ENCODE measurements around the gene SRGAP1. TPM values are rescaled to one million over a fixed set of nuclear protein-coding genes. Genes with fewer than 3 reads are reported as not detected.

SRGAP1 gene
- total RNA-seq, 1 donor: 26.1 TPM

- H2AFZ ChIP-seq (ENCODE audit: low read length): no peak overlapping the region
- no peaks in the 10 kb centered on the region for H4K20me1 ChIP-seq (ENCODE audit: insufficient read depth, low read length)
- peaks cover 39% of the 10 kb centered on the region for H3K4me1 ChIP-seq (ENCODE audit: insufficient read depth, low read length)
- no peak for DNase-seq (ENCODE audit: insufficient read length, low spot score, missing footprints)
- no peak for TF ChIP-seq CTCF (IDR thresholded peaks at IDR 0.05; ENCODE audit: extremely low read depth, low read depth, low read length)
- no peak overlapping the region for H3K4me3 ChIP-seq (ENCODE audit: insufficient read depth, low read length)
- H3K79me2 ChIP-seq (ENCODE audit: insufficient read depth, low read length): peaks cover 79% of the 10 kb centered on the region
- no peaks in the 10 kb centered on the region for H3K27me3 ChIP-seq (ENCODE audit: insufficient read depth, low read length)
- no peaks in the 10 kb centered on the region for H3K9me3 ChIP-seq (ENCODE audit: low read depth, low read length)
- H3K4me2 ChIP-seq (ENCODE audit: insufficient read depth, low read length): no peak overlapping the region
- H3K36me3 ChIP-seq (ENCODE audit: insufficient read depth, low read length): no peaks in the 10 kb centered on the region
- no peak overlapping the region for H3K27ac ChIP-seq (ENCODE audit: low read depth, low read length)
Measured at GRCh38 chr12:63921157-63921556, 76.7 kb downstream of the SRGAP1 start.

- H3K9me3 ChIP-seq (ENCODE audit: low read depth, low read length): no peaks in the 10 kb centered on the region
- no peak overlapping the region for H3K4me3 ChIP-seq (ENCODE audit: insufficient read depth, low read length)
- no peak overlapping the region for H3K27ac ChIP-seq (ENCODE audit: low read depth, low read length)
- no peak for DNase-seq (ENCODE audit: insufficient read length, low spot score, missing footprints)
- TF ChIP-seq CTCF (IDR thresholded peaks at IDR 0.05; ENCODE audit: extremely low read depth, low read depth, low read length): no peak
- no peaks in the 10 kb centered on the region for H3K36me3 ChIP-seq (ENCODE audit: insufficient read depth, low read length)
- H3K27me3 ChIP-seq (ENCODE audit: insufficient read depth, low read length): no peaks in the 10 kb centered on the region
- peaks cover 25% of the 10 kb centered on the region for H3K4me1 ChIP-seq (ENCODE audit: insufficient read depth, low read length)
- peaks cover 81% of the 10 kb centered on the region for H3K79me2 ChIP-seq (ENCODE audit: insufficient read depth, low read length)
- H3K4me2 ChIP-seq (ENCODE audit: insufficient read depth, low read length): no peak overlapping the region
- H4K20me1 ChIP-seq (ENCODE audit: insufficient read depth, low read length): no peaks in the 10 kb centered on the region
- no peak overlapping the region for H2AFZ ChIP-seq (ENCODE audit: low read length)
Measured at GRCh38 chr12:63922474-63922873, 78.0 kb downstream of the SRGAP1 start.

DNA sequence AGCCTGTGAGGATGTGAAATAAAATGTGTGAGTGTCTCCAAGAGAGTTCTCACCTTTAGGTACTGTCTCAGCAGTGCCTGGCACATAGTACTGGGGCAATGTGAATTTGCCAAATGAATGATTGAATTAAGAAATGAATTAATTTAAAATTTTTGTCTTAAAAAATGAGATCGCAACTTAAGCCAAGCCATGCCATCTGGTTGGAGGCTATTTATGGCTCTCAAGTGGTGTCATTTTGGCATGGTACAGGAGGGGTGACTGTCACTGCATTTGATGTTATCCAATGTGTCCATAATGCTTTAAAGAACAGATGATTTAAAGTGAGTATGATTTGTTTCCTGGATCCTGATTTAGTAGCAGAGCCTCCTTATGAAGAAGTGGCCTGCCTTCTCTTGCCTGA is 80.3 kb downstream of the SRGAP1 start:
- TF ChIP-seq CTCF (IDR thresholded peaks at IDR 0.05; ENCODE audit: extremely low read depth, low read depth, low read length): no peak
- no peaks in the 10 kb centered on the region for H3K36me3 ChIP-seq (ENCODE audit: insufficient read depth, low read length)
- H3K4me2 ChIP-seq (ENCODE audit: insufficient read depth, low read length): no peak overlapping the region
- peaks cover 17% of the 10 kb centered on the region for H3K4me1 ChIP-seq (ENCODE audit: insufficient read depth, low read length)
- no peak overlapping the region for H3K4me3 ChIP-seq (ENCODE audit: insufficient read depth, low read length)
- no peak for DNase-seq (ENCODE audit: insufficient read length, low spot score, missing footprints)
- no peak overlapping the region for H2AFZ ChIP-seq (ENCODE audit: low read length)
- no peaks in the 10 kb centered on the region for H3K27me3 ChIP-seq (ENCODE audit: insufficient read depth, low read length)
- no peaks in the 10 kb centered on the region for H4K20me1 ChIP-seq (ENCODE audit: insufficient read depth, low read length)
- no peak overlapping the region for H3K27ac ChIP-seq (ENCODE audit: low read depth, low read length)
- H3K79me2 ChIP-seq (ENCODE audit: insufficient read depth, low read length): peaks cover 99% of the 10 kb centered on the region
- no peaks in the 10 kb centered on the region for H3K9me3 ChIP-seq (ENCODE audit: low read depth, low read length)

GRCh38 chr12:63927511-63927910 is 83.0 kb downstream of the SRGAP1 start:
- TF ChIP-seq CTCF (IDR thresholded peaks at IDR 0.05; ENCODE audit: extremely low read depth, low read depth, low read length): no peak
- H3K4me3 ChIP-seq (ENCODE audit: insufficient read depth, low read length): no peak overlapping the region
- H3K4me1 ChIP-seq (ENCODE audit: insufficient read depth, low read length): peaks cover 34% of the 10 kb centered on the region
- peaks cover 96% of the 10 kb centered on the region for H3K79me2 ChIP-seq (ENCODE audit: insufficient read depth, low read length)
- no peak for DNase-seq (ENCODE audit: insufficient read length, low spot score, missing footprints)
- no peak overlapping the region for H3K27ac ChIP-seq (ENCODE audit: low read depth, low read length)
- no peaks in the 10 kb centered on the region for H3K36me3 ChIP-seq (ENCODE audit: insufficient read depth, low read length)
- H2AFZ ChIP-seq (ENCODE audit: low read length): no peak overlapping the region
- no peaks in the 10 kb centered on the region for H3K9me3 ChIP-seq (ENCODE audit: low read depth, low read length)
- no peak overlapping the region for H3K4me2 ChIP-seq (ENCODE audit: insufficient read depth, low read length)
- H3K27me3 ChIP-seq (ENCODE audit: insufficient read depth, low read length): no peaks in the 10 kb centered on the region
- H4K20me1 ChIP-seq (ENCODE audit: insufficient read depth, low read length): no peaks in the 10 kb centered on the region
